Measurements from ENCODE around the gene CFAP20DC.
"Not testable (repeated sequence)": the region's sequence is repeated elsewhere in the genome, so short reads cannot be mapped to it uniquely, and the experiment has no call there.

CFAP20DC gene

DNA sequence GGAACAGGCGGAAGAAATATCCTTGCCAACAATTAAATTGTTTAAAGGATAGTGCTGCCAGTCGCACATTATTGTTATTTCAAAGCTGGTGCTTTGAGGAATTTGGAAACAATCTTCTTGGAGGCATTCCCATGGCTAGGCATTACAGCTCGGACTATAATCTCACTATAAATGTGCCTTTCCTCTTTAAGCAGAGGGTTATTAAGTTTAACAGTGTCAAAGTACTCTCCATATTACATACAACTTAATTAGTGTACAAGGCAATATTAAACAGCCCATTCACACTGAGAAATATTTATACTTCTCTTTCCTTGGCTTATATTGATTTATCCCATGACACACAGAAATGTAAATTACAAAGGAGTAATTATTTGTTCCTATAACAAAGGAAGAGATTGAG, 329.3 kb downstream of the CFAP20DC start:
- DNase-seq = no peak

DNA sequence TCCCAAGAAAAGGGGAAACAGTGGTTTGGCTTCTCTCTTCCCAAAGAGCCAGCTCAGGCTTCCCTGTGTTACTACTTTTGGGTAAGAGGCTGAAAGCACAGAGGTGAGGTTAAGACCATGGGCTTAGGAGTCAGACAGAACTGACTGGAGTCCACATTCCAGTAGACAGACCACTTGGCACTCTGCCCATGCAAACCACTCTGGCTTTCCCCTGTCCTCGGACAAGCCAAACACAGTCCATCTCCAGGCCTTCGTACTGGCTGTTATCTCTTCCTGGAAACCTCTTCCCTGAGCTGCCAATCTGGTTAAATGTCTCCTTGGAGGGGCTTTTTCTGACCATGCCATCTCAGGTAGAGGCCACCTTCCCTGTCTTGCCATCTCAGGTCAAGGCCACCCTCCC, 330.1 kb downstream of the CFAP20DC start:
- DNase-seq = no peak
- intact Hi-C loops (cut with DNase I) = no loop called here

More for the DNA sequence above, 329.3 kb downstream of the CFAP20DC start:
- intact Hi-C loops (cut with DNase I) = no loop called here

DNA sequence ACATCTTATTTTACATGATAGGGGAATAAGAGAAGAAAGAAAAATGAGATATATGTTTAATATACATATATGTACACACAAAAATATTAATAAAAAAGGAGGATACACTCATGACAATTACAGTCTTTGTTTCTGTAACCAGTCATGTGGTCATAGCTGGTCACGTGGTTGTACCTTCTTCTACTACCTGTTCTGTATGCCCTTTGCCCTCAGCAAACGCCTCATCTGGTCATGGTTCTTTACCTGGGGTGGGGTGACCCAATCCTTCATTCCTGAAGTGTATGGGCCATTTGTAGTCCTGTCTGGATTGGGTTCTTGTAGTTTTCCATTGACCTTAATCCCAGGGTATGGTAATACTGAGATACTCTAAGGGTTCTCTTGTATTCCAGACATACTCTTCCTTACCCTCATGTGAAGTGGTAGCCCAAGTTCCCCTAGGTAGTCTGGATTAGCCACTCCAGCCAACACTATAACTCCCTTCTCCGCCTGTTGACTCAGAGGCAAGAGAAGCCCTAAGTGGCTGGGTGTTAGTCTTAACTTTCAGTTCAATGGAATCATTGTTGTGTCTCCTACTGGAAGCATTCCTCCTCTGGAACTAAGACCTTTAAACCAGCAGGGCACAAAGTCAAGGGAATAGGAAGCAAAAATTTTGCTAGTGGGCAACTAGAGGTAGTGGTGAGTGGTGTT, 336.0 kb downstream of the CFAP20DC start:
- no peak for DNase-seq
- intact Hi-C loops (cut with DNase I) = no loop called here

DNA sequence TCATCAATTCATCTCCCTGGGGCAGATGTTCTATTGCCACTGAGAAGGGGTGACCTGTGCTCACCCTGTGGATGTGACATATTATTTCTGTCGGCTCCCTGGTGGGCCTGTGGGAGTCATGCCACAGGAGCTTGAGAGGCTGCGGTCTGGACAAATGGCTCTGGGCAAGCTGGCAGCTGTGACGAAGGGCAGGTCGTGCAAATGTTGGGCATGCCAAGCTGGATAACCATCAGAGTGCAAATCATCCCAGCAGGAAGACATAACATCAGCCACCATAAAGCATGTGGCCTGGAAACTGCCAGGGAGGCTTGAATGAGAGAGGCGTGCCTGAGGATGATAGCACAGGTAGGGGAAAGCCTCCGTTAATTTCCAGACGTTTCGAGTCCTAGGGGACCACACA, 338.0 kb downstream of the CFAP20DC start:
- DNase-seq = no peak
- intact Hi-C loops (cut with DNase I) = no loop called here

DNA sequence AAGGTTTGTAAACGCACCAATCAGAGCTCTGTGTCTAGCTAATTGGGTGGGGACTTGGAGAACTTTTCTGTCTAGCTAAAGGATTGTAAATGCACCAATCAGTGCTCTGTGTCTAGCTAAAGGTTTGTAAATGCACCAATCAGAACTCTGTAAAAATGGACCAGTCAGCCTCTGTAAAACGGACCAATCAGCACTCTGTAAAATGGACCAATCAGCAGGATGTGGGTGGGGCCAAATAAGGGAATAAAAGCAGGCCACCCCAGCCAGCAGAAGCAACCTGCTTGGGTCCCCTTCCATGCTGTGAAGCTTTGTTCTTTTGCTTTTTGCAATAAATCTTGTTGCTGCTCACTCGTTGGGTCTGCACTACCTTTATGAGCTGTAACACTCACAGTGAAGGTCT, 340.8 kb downstream of the CFAP20DC start:
- intact Hi-C loops (cut with DNase I); DNase-seq: not testable (repeated sequence)

DNA sequence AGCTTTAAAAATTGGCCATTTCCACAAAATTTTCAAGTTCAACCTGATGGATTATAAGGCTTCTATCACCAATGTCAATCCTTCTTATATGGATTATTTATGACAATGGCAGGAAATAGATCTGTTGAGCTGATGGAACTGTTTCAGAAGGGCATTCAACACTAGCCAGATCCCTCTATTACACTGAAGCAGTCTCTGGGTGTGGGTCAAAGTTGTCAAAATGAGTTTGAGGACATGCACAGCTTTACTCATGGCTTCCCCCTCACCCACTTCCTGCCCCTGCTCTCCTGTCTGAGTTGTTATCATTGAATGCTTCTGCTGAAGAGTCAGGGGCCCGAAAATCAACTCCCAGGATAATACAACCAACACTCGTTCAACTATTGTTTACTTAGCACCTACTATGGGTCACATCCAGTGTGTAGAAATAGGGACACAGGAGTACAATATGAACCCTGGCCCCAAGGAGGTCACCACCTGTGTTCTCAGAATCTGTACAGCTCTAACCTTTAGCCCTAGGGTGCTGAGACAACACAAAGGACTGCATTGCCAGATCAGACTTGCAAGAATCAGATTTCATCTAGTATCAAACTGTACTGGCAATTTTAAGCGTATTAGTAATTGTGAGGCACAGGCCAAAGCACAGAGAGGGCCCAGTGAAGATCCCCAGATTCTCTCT, 341.6 kb downstream of the CFAP20DC start:
- intact Hi-C loops (cut with DNase I) = no loop called here
- DNase-seq = no peak

DNA sequence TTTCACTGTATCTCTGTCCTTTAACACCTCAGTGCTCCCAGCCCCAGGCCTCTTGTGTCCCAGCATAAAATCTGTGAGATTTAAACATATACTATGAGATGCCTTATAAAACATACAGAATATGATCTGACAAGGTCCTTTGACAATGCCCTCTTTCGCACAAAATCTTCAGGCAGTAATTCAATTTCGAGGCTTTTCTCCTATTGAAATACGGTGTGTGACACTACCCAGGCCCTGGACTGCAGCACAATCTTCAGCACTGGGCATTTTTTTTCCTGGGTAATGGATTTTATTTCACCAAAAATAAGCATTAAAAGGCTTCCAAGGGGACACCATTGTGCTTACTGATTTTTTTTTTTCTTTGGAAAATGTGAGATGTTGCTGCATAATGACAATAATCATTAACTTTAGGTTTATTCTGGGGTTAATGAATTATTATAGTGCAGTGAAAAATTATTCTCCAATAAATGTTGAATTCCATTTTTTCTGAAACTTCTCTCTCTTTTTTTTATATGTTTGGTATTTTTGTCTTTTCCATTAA, 342.4 kb downstream of the CFAP20DC start:
- DNase-seq = no peak
- intact Hi-C loops (cut with DNase I) = no loop called here

DNA sequence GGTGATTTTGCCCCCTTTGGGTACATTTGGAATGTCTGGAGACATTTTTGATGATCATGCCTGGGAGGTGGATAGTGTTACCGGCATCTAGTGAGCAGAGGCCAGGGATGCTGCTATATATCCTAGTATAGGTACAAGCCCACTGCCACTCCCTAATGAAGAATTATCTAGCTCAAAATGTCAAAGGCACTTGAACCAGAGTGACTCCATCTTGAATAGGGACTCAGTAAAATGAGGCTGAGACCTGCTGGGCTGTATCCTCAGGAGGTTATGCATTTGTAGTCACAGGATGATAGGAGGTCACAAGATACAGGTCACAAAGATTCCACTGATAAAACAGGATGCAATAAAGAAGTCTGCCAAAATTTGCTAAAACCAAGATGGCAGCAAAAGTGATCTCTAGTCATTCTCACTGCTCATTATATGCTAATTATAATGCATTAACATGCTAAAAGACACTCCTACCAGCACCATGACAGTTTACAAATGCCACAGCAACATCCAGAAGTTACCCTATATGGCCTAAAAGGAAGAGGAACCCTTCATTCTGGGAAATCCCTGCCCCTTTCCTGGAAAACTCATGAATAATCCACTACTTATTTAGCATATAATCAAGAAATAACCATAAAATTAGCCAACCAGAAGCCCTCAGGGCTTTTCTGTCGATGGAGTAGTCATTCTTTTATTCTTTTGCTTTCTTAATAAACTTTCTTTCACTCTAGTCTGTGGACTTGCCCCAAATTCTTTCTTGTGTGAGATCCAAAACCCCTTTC, 343.2 kb downstream of the CFAP20DC start:
- no peak for DNase-seq
- intact Hi-C loops (cut with DNase I) = no loop called here

DNA sequence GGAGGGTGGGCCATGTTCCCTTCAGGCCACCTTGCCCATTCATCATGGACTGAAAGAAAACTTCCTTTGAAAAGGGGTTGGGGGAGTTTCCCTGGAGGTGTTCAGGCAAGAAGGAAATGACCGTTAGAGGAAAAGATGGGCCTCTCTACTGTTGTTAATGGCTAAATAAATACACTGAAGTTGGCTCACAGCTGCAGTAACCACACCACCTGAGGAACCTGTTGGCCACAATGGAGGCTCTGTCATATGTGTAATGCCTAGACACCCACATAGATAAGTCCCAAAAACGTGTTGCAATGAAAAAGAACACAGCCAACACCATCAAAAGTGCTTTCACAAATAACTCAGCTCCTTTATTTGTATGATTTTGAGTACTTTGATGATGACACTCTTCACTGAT, 345.1 kb downstream of the CFAP20DC start:
- intact Hi-C loops (cut with DNase I) = no loop called here
- DNase-seq = no peak

DNA sequence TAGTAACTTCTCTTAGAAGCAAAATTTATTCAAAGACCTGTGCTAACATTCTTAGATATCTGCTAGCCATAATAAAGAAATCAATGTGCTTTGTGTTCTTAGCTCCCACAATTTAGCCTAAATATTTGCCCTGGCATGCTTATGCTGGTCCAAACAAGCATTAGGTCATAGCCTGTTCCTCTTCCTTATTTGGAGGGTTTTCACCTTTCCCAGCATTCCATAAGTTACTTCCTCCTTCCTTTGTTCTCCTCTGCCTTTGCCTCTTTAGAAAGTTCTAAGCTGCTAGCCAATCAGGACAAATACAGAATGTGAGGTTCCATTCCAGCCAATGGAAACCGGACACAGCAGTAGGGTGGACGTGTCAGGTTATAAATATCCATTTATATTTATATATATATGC, 345.5 kb downstream of the CFAP20DC start:
- DNase-seq; intact Hi-C loops (cut with DNase I): not testable (repeated sequence)

DNA sequence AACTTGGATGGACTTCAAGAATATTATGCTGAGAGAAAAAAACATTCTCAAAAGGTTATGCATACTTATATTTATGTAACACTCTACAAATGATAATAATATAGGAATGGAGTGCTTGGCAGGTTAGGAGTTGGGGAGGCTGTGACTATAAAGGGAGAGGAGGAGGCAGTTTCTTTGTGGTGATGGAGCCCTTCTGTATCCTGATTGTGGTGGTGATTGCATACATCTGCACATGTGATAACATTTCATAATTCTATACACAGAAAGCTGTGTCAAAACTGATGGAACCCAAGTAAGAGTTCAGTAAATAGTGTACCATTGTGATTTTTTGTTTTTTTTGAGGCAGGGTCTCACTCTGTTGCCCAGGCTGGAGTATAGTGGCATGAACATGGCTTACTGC, 351.6 kb downstream of the CFAP20DC start:
- DNase-seq = no peak
- intact Hi-C loops (cut with DNase I) = no loop called here

DNA sequence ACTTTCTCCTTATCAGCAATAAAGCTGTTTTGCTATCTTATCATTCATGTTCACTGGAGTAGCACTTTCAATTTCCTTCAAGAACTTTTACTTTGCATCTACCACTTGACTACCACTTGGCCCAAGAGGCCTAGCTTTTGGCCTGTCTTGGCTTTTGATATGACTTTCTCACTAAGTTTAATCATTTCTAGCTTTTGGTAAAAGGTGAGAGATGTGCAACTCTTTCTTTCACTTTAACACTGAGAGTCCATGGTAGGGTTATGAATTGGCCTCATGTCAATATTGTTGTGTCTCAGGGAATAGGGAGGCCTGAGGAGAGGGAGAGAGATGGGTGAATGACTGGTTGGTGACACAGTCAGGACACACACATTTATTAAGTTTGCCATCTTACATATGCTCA, 352.3 kb downstream of the CFAP20DC start:
- intact Hi-C loops (cut with DNase I) = no loop called here

DNA sequence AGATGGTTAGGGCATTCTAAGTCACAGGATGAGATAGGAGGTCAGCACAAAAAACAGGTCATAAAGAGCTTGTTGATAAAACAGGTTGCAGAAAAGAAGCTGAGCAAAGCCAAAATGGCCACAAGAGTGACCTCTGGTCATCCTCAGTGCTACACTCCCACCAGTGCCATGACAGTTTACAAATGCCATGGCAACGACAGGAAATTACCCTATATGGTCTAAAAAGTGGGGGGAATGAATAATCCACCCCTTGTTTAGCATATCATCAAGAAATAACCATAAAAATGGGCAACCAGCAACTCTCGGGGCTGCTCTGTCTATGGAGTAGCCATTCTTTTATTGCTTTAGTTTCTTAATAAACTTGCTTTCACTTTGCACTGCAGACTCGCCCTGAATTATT, 353.0 kb downstream of the CFAP20DC start:
- DNase-seq; intact Hi-C loops (cut with DNase I): not testable (repeated sequence)

More for the DNA sequence above, 352.3 kb downstream of the CFAP20DC start:
- DNase-seq = no peak

DNA sequence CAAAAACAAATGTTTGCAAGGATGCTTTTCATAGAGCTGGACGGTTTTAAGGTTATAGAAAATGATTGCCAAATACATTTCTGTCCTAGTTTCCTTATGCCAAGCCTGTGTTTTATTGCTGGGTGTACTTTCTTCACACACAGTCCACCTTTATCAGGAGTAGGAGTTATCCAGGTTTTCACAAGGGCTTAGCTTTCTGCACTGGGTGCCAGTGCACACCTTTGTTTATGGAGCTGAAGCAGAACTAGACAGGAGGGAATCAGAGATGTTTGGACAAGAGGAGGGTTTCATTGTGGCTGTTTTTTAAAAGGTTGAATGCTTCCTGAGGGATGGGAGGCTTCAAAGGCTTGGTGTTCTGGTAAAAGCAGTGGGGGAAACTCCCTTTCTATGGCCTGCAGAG, 353.7 kb downstream of the CFAP20DC start:
- DNase-seq = no peak
- intact Hi-C loops (cut with DNase I) = no loop called here

DNA sequence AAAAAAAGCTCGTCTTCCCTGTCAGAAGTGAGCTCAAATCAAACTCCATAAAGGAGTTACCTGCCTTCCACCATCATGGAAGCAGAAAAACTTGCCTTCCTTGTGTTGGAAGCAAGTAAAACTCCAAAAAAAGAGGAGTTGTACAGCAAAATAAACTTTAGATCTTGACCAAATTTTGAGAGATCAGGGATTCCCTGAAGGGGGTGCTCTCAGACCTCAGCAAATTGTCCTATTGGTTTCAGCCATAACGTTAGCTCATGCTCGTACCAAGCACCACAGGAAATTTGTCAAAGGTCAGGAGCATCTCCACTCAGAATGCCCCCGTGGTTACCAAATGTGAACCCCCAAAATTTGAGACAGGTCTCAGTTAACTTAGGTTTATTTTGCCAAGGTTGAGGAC, 354.5 kb downstream of the CFAP20DC start:
- intact Hi-C loops (cut with DNase I) = not testable (repeated sequence)

DNA sequence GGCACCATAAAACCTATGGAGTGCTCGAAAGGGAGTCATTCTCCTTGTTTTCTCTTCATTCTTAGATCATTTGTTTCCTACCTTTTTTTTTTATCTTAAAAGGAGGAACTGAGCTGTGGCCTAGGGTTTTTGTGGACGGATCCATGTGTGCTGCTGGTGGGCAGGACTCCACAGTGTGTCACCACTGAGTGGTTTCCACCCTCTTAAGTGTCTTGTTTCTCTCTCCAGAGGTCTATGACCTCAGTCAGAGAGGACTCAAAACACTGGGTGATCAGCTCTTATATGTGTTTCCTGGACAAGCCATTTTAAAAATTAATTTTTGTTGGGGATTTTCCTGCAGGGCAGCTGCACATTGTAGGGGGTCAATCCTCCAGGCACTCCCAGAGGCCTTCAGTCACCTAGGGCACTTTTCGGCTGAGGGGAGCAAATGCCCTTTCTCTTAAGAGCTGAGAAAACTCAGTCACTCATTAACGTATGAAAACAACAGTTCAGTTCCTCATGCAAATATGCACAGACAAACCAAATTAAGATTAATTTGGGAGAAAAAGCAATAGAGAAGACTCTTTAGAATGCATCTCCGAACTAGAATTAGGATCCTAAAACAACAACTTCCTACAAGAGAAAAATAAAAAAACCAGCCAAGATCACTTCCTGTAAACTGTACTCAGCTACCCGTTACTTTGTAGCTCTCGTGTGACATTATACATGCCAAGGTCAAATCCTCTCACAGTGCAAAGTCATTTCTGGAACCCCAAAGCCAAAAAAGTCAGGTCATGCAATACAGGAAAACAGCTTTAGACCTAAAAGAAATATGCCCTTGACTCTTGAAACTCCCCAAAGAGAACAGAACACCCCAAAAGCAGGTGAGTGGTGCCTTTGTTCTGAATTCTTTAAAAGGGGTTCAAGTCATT, 355.6 kb downstream of the CFAP20DC start:
- intact Hi-C loops (cut with DNase I) = no loop called here
- DNase-seq = no peak

More for the DNA sequence above, 354.5 kb downstream of the CFAP20DC start:
- DNase-seq = not testable (repeated sequence)

DNA sequence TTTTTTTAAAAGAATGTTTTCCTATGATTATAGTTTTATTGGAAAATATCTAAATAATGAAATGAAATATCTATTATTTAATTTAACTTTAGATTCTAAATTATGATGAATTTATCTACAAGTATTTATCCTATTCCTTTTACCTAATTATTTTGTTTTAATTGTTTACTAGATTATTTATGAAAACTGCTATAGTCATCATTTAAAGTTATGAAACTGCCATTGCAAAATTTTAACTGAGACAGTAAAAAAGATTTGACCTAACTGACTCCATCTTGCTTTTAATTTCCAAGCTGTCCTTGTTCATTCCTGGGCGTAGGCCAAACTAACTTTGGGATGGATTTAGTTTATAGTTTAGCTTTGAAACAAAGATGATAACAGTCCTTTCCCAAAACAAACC, 357.3 kb downstream of the CFAP20DC start:
- no peak for DNase-seq
- intact Hi-C loops (cut with DNase I) = no loop called here
